ENCODE data around the gene ATP7A. TPM values are rescaled to one million over a fixed set of nuclear protein-coding genes. Genes with fewer than 3 reads are reported as not detected.

Gene ATP7A
- total RNA-seq, 2 donors from 2014 or later: 7.3 to 9.9 TPM

DNA sequence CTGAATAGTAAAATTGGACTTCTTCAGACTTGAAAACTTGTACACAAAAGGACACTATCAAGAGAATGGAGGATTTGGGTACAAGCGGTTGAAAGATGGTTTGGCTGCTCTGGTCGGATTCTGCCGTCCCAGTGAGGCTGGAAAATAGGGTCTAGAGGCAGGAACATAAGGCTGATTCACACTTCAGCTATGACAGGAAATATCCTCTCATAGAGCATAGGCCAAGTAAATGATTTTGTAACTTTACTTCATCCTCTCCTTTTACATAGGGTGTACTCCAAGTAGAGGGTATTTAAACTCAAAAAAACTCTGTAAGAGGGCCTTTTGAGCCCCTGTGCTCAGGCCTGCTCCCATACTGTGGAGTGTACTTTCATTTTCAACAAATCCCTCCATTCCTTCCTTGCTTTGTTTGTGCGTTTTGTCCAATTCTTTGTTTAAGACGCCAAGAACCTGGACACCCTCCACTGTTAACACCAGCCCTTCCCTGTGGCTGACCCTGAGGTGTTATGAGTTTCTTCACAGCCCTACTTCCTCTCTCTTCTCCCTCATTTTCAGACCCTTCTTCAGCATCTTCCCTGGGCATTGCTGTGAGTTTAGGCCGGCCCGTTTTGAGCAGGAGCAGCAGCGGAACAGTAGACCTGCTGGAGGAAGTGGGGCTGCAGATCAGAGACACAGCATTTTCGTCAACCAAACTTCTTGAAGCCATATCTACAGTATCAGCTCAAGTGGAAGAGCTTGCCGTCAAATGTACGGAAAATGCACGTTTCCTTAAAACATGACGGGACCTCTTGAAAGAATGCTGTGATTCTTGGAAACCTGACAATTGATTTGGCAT, 51.8 kb downstream of the ATP7A start:
- no peak for DNase-seq
- no peak for ATAC-seq
- TF ChIP-seq, protein P1, sequence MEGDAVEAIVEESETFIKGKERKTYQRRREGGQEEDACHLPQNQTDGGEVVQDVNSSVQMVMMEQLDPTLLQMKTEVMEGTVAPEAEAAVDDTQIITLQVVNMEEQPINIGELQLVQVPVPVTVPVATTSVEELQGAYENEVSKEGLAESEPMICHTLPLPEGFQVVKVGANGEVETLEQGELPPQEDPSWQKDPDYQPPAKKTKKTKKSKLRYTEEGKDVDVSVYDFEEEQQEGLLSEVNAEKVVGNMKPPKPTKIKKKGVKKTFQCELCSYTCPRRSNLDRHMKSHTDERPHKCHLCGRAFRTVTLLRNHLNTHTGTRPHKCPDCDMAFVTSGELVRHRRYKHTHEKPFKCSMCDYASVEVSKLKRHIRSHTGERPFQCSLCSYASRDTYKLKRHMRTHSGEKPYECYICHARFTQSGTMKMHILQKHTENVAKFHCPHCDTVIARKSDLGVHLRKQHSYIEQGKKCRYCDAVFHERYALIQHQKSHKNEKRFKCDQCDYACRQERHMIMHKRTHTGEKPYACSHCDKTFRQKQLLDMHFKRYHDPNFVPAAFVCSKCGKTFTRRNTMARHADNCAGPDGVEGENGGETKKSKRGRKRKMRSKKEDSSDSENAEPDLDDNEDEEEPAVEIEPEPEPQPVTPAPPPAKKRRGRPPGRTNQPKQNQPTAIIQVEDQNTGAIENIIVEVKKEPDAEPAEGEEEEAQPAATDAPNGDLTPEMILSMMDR (IDR thresholded peaks at IDR 0.05): no peak
- no peak for TF ChIP-seq POLR2A (IDR thresholded peaks at IDR 0.05)
- H3K27ac ChIP-seq: no peak overlapping the region
- no peaks in the 10 kb centered on the region for H3K4me1 ChIP-seq
- H3K4me3 ChIP-seq: no peak overlapping the region
- intact Hi-C loops (cut with DNase I): no loop called here
- H3K36me3 ChIP-seq (replicated peaks in 1 of 2; ENCODE audit: insufficient read depth in 1 of 2, low read depth in 2 of 2): no peaks in the 10 kb centered on the region
- no peaks in the 10 kb centered on the region for H3K9me3 ChIP-seq
- no peaks in the 10 kb centered on the region for H3K27me3 ChIP-seq
- 76 to 92% methylated on average over 12 to 13 of the region's 13 CpGs for WGBS, 2 donors

DNA sequence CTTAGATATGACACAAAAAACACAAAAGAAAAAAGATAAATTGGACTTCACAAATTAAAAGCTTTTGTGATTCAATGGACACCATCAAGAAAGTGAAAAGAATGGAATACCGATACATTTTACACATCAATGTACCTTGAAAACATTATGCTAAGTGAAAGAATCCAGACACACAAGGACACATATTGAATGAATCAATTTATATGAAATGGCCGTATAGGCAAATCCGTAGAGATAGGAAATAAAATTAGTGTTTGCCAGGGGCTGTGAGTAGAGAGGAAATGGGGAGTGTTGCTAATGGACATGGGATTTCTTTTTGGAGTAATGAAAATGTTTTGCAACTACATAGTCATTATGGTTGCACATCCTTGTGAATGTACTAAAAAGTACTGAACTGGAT, 55.9 kb downstream of the ATP7A start:
- ATAC-seq (no peak), DNase-seq (no peak)
- intact Hi-C loops (cut with DNase I): no loop called here
- TF ChIP-seq POLR2A (IDR thresholded peaks at IDR 0.05): no peak
- TF ChIP-seq, protein P1 (IDR thresholded peaks at IDR 0.05): no peak
- no peak overlapping the region for H3K27ac ChIP-seq
- H3K4me3 ChIP-seq: no peak overlapping the region
- no peaks in the 10 kb centered on the region for H3K27me3 ChIP-seq
- WGBS, 2 donors: 91 to 100% methylated on average over 3 of the region's 3 CpGs
- no peaks in the 10 kb centered on the region for H3K4me1 ChIP-seq
- H3K9me3 ChIP-seq: no peaks in the 10 kb centered on the region
- H3K36me3 ChIP-seq (replicated peaks in 1 of 2; ENCODE audit: insufficient read depth in 1 of 2, low read depth in 2 of 2): no peaks in the 10 kb centered on the region

DNA sequence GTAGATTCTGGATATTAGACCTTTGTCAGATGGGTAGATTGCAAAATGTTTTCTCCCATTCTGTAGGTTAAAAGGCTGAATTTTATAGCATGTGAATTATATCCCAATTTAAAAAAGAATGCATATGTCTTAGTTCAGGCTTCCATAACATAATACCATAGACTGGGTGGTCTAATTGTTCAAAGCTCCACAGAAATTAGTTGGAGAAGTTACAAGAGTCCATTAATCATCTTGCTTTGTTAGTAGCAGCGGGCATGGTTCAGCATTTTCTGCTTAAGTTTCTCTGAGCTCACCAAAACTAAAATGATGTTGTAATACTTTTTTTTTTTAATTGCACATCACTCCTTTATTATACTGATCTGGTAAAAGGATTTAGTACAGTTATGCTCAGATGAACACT, 57.1 kb downstream of the ATP7A start:
- H3K27ac ChIP-seq: no peak overlapping the region
- ATAC-seq: no peak
- H3K4me3 ChIP-seq: no peak overlapping the region
- WGBS, 2 donors: 67 to 92% methylated on average over 1 of the region's 1 CpG
- intact Hi-C loops (cut with DNase I): no loop called here
- TF ChIP-seq POLR2A (IDR thresholded peaks at IDR 0.05): no peak
- TF ChIP-seq, protein P1 (IDR thresholded peaks at IDR 0.05): no peak
- no peaks in the 10 kb centered on the region for H3K4me1 ChIP-seq
- H3K27me3 ChIP-seq: no peaks in the 10 kb centered on the region
- H3K36me3 ChIP-seq (replicated peaks in 1 of 2; ENCODE audit: insufficient read depth in 1 of 2, low read depth in 2 of 2): no peaks in the 10 kb centered on the region
- H3K9me3 ChIP-seq: no peaks in the 10 kb centered on the region
- DNase-seq: no peak

DNA sequence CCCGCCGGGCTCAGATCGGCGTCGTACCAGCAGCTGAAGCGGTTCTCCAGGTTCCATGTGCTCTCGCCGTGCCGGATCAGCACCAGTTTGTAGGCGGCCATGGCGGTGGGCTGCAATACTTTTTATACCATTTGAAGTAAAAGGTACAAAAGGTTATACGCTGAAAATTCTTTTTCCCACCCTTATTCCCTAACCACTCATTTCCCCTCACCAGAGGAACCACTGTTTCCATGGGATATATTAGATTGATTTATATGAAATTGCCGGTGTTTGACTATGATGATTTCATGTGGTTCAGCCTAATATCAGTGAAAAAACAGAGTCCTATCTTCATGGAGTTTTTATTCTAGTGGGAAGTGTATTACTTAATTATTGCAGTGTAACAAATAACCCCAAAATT, 59.0 kb downstream of the ATP7A start, which contains the start of gene PGAM4:
Gene PGAM4 (minus strand): TSS at position 101 of the 400 bp plus-strand sequence. CDS start 0 bp downstream, at position 101.
- no peak within 1 kb of the TSS for H3K27ac ChIP-seq
- no peak for DNase-seq
- intact Hi-C loops (cut with DNase I): no loop called here
- TF ChIP-seq POLR2A (IDR thresholded peaks at IDR 0.05): no peak
- TF ChIP-seq, protein P1 (IDR thresholded peaks at IDR 0.05): no peak
- H3K36me3 ChIP-seq (replicated peaks in 1 of 2; ENCODE audit: insufficient read depth in 1 of 2, low read depth in 2 of 2): no peaks in the 10 kb centered on the region
- no peak for ATAC-seq
- no peak within 1 kb of the TSS for H3K4me3 ChIP-seq
- no peaks in the 10 kb centered on the region for H3K27me3 ChIP-seq
- no peaks in the 10 kb centered on the region for H3K4me1 ChIP-seq
- WGBS, 2 donors: 87 to 96% methylated on average over 4 to 7 of the region's 13 CpGs
- no peaks in the 10 kb centered on the region for H3K9me3 ChIP-seq

DNA sequence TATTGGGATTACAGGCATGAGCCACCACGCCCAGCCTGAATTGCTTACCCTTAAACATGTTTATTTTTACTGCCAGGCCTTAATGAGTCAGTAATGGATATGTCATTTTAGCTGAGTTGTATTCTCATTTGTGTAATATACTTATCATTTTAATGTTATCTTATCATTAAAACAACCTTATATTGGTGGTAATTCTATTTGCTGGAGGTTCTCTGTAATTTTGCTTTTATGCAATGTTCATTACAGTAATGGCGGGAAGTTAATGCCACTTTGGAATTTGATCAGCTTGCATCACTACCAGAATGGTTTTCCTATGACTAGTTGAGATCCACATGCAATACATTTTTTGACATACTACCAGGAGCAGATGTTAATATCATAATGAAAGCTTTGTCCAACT, 65.3 kb downstream of the ATP7A start:
- Histone ChIP-seq H3K36me3 (replicated peaks in 1 of 2; ENCODE audit: insufficient read depth in 1 of 2, low read depth in 2 of 2) (no peaks in the 10 kb centered on the region), H3K4me3 (no peak overlapping the region), H3K4me1 (no peaks in the 10 kb centered on the region), H3K27ac (no peak overlapping the region), H3K27me3 (no peaks in the 10 kb centered on the region), H3K9me3 (no peaks in the 10 kb centered on the region)
- ATAC-seq (no peak), DNase-seq (no peak)
- no peak for TF ChIP-seq POLR2A (IDR thresholded peaks at IDR 0.05)
- TF ChIP-seq, protein P1 (IDR thresholded peaks at IDR 0.05): no peak
- intact Hi-C loops (cut with DNase I): no loop called here
- whole genome bisulfite sequencing, 2 donors: 89 to 100% methylated on average over 2 of the region's 2 CpGs
